Parathyroid adenoma (tissue), 2 donors: ENCODE data around the gene EPB41.

Experiments used
- H2AFZ ChIP-seq: fragments of 300-600 bp; sonication (generic); one replicate; pipeline ENCODE4 v1.7.0; 2017; ENCODE audit warnings: antibody characterized with exemption, mild to moderate bottlenecking
- H3K27ac ChIP-seq: fragments of 300-600 bp; sonication (generic); one replicate; pipeline ENCODE4 v1.7.0; 2017
- H3K27me3 ChIP-seq: fragments of 300-600 bp; sonication (generic); one replicate; pipeline ENCODE4 v1.7.0; 2017; ENCODE audit warnings: low read length; ENCODE audit not compliant: control insufficient read depth, insufficient read depth
- H3K36me3 ChIP-seq: fragments of 300-600 bp; sonication (generic); one replicate; pipeline ENCODE4 v1.7.0; 2017; ENCODE audit warnings: low read length; ENCODE audit not compliant: control insufficient read depth, insufficient read depth
- H3K4me1 ChIP-seq: fragments of 300-600 bp; sonication (generic); one replicate; pipeline ENCODE4 v1.7.0; 2017; ENCODE audit warnings: control low read depth
- H3K4me2 ChIP-seq: fragments of 300-600 bp; sonication (generic); one replicate; pipeline ENCODE4 v1.7.0; 2017; ENCODE audit warnings: low read length
- H3K4me3 ChIP-seq: fragments of 300-600 bp; sonication (generic); one replicate; pipeline ENCODE4 v1.7.0; 2017; ENCODE audit warnings: low read depth, low read length
- H3K79me2 ChIP-seq: fragments of 300-600 bp; sonication (generic); one replicate; pipeline ENCODE4 v1.7.0; 2017; ENCODE audit warnings: control low read depth
- H3K9ac ChIP-seq: fragments of 300-600 bp; sonication (generic); one replicate; pipeline ENCODE4 v1.7.0; 2017; ENCODE audit warnings: mild to moderate bottlenecking
- H3K9me3 ChIP-seq: fragments of 300-600 bp; sonication (generic); one replicate; pipeline ENCODE4 v1.7.0; 2017; ENCODE audit warnings: low read length; ENCODE audit not compliant: control insufficient read depth
- TF ChIP-seq, protein P1 (sequence below): fragments of 300-600 bp; sonication (generic); IDR thresholded peaks from one replicate; pipeline ENCODE4 v1.7.0; 2017; ENCODE audit warnings: antibody characterized with exemption, mild to moderate bottlenecking
- donor health status: primary hyperparathyroidism.

EPB41 gene

DNA sequence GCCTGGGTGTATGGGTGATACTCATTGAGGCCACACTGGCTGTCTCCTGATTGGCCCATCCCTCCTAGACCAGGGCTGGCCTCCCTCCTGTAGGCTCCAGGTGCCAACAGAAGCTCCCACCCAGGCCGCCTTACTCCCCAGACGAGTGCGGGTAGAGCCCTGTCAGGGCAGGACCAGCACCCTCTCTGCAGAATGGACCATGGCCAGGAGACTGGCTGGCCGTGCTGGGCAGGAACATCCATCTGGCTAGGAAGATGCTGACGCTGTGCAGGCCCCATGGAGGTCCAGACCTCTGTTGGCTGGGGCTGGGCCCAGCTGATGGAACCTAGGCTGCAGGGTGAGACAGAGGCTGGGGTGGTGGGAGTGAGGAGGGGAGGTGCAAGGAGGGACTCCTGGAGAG is 25.0 kb upstream of the EPB41 start:
- Histone ChIP-seq H3K36me3 (no peaks in the 10 kb centered on the region), H3K9ac (no peak overlapping the region), H2AFZ (no peak overlapping the region), H3K4me3 (no peak overlapping the region), H3K27ac (no peak overlapping the region), H3K4me1 (no peaks in the 10 kb centered on the region), H3K27me3 (no peaks in the 10 kb centered on the region), H3K79me2 (no peaks in the 10 kb centered on the region), H3K9me3 (no peaks in the 10 kb centered on the region), H3K4me2 (no peak overlapping the region)
- TF ChIP-seq, protein P1, sequence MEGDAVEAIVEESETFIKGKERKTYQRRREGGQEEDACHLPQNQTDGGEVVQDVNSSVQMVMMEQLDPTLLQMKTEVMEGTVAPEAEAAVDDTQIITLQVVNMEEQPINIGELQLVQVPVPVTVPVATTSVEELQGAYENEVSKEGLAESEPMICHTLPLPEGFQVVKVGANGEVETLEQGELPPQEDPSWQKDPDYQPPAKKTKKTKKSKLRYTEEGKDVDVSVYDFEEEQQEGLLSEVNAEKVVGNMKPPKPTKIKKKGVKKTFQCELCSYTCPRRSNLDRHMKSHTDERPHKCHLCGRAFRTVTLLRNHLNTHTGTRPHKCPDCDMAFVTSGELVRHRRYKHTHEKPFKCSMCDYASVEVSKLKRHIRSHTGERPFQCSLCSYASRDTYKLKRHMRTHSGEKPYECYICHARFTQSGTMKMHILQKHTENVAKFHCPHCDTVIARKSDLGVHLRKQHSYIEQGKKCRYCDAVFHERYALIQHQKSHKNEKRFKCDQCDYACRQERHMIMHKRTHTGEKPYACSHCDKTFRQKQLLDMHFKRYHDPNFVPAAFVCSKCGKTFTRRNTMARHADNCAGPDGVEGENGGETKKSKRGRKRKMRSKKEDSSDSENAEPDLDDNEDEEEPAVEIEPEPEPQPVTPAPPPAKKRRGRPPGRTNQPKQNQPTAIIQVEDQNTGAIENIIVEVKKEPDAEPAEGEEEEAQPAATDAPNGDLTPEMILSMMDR: no peak

DNA sequence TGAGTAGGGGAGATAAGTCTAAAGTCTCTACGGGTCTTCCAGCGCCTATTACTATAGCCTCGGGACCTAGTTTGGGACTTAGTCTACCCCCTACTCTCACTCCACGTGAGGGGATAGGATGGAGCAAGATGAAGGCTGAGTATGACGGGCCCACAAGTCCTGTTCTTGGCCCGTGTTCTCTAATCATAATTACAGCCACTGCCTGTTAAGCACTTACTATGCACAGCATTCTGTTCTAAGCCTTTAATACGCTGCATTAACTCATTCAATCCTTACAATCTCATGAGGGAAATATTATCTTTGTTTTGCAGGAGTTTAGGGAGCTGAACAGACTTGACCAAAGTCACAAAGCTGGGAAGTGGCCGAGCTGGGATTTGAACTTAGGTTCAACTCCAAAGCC is 23.9 kb upstream of the EPB41 start:
- Histone ChIP-seq H3K79me2 (no peaks in the 10 kb centered on the region), H3K27ac (no peak overlapping the region), H2AFZ (no peak overlapping the region), H3K9ac (no peak overlapping the region), H3K4me1 (no peaks in the 10 kb centered on the region), H3K36me3 (no peaks in the 10 kb centered on the region), H3K4me3 (no peak overlapping the region), H3K9me3 (no peaks in the 10 kb centered on the region), H3K4me2 (no peak overlapping the region), H3K27me3 (no peaks in the 10 kb centered on the region)
- TF ChIP-seq, protein P1: no peak

DNA sequence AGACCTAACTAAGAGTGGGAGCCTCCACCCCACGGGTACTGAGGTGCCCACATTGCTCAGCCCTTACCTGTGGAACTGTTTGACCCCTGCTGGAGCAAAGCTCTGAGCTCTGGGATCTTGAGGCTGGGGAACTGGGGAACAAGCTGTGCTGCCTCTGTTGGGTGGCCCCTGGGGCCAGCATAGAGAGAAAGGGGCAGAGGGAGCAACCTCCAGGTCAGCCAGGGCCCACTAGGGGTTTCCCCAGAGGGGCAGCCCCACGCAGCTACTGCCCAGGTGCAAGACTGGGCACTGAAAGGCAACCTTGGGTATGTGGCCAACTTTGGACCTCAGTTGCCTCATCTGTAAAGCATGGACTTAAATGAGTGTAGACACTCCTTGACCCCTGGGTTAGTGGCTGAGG is 23.5 kb upstream of the EPB41 start:
- H3K9ac ChIP-seq: no peak overlapping the region
- no peaks in the 10 kb centered on the region for H3K27me3 ChIP-seq
- TF ChIP-seq, protein P1: no peak
- H3K4me2 ChIP-seq: no peak overlapping the region
- H3K36me3 ChIP-seq: no peaks in the 10 kb centered on the region
- no peak overlapping the region for H3K4me3 ChIP-seq
- H3K27ac ChIP-seq: no peak overlapping the region
- no peak overlapping the region for H2AFZ ChIP-seq
- no peaks in the 10 kb centered on the region for H3K79me2 ChIP-seq
- no peaks in the 10 kb centered on the region for H3K9me3 ChIP-seq
- H3K4me1 ChIP-seq: no peaks in the 10 kb centered on the region

DNA sequence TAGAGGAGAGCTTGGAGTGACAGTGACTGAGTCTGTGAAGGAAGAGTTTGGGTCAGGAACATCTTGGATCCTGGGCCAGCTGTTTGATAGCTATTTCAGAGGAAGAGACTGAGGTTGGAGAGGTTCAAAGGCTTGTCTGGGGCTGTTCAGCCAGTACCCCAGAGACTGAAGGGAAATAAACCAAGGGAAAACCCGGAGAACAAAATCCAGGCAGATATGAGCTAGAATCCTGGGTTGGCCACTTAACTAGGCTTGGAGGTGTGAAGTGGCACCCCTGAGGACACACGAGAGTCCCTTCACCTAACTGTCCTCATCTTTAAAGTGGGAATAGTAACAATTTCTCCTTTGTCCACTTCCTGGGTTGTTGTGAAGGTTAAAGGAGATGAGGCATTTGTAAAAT is 23.1 kb upstream of the EPB41 start:
- no peak overlapping the region for H3K27ac ChIP-seq
- H3K27me3 ChIP-seq: no peaks in the 10 kb centered on the region
- H3K36me3 ChIP-seq: no peaks in the 10 kb centered on the region
- no peaks in the 10 kb centered on the region for H3K79me2 ChIP-seq
- H3K9ac ChIP-seq: no peak overlapping the region
- no peaks in the 10 kb centered on the region for H3K4me1 ChIP-seq
- TF ChIP-seq, protein P1: no peak
- no peaks in the 10 kb centered on the region for H3K9me3 ChIP-seq
- no peak overlapping the region for H3K4me2 ChIP-seq
- no peak overlapping the region for H3K4me3 ChIP-seq
- H2AFZ ChIP-seq: no peak overlapping the region

DNA sequence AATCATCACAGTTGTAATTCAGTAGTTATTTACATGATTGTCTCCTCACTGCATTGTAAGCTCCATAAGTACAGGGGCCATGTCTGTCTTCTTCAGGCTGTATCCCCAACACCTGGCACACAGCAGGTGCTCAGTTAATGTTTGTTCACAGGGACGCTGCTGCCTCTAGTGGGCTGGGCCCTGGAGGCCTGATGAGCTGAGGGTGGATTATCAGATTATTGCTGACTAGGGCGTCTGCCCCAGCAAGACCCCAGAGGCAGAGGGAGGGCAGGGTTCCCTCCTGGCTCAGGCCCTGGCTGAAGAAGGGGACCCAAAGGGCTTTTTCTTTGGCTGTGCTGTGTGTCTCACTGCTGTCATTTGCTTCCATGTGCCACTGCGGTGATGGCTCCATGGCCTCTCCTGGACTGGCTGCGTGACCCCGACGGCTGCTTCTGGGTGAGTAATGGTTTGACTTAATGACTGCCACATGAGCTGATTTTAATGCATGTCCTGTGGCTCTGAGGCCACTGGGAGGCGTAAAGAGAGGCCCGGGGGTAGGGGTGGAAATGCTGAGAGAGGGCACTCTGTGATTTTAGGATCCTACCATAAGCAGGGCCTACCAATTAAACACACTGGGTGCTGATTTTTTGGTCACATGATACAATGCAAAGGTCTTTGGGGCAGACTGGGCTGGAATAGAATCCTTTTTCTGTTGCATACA is 20.8 kb upstream of the EPB41 start:
- Histone ChIP-seq H3K27ac (no peak overlapping the region), H3K9me3 (no peaks in the 10 kb centered on the region), H3K4me1 (no peaks in the 10 kb centered on the region), H3K36me3 (no peaks in the 10 kb centered on the region), H3K79me2 (no peaks in the 10 kb centered on the region), H3K27me3 (no peaks in the 10 kb centered on the region), H3K4me2 (no peak overlapping the region), H3K9ac (no peak overlapping the region), H2AFZ (no peak overlapping the region), H3K4me3 (no peak overlapping the region)
- TF ChIP-seq, protein P1: no peak
